Heart left ventricle (tissue), 13 donors: ENCODE data around the gene ZNF521.

Experiments used
- POLR2A ChIP-seq, 2 donors: fragments of 450-650 bp; IDR thresholded peaks; one replicate each; pipeline ENCODE4 v1.6.1; 2017; ENCODE audit warnings: antibody characterized with exemption in 2 of 2, mild to moderate bottlenecking in 2 of 2, moderate library complexity in 2 of 2
- TF ChIP-seq, protein P1 (sequence below), 12 donors: fragments of 200-600 bp; sonication (generic) in 4 of 12; IDR thresholded peaks; one replicate each; pipeline versions ENCODE4 v1.5.0 to v1.8.0; 2018 to 2022; ENCODE audit warnings: antibody characterized with exemption in 12 of 12, mild to moderate bottlenecking in 5 of 12
- donor health status: ischemic (EF 13 %, LVEDD 7.1; RV severe dilation, severe dysfunction).
- donor health status: DM: no; HTN: yes; CAD: no.
- donor health status: DM: no; HTN: no; CAD: no.
- donor health status: ischemic (EF 25% LVEDD 6.9; RV normal size, moderate dysfunction).
- donor health status: ischemic (EF 25% LVEDD 5.7; RV mildly dilated, moderate dysfunction).
- donor health status: ischemic (EF 35%, LVEDD 5.7; RV mildly dilated, moderate dysfunction).
- donor health status: nonischemic (EF 11% LVEDD 7.7; RV severe dilation, severe dysfunction).
- donor health status: DM: yes; HTN: yes; CAD: no.
- donor health status: PGD.
- donor health status: ischemic (EF 29% LVEDD 5.4; RV normal size, mild dysfunction).
- donor health status: nonischemic (EF 23%, LVEDD 6.1; RV moderate dilation, normal function).

DNA sequence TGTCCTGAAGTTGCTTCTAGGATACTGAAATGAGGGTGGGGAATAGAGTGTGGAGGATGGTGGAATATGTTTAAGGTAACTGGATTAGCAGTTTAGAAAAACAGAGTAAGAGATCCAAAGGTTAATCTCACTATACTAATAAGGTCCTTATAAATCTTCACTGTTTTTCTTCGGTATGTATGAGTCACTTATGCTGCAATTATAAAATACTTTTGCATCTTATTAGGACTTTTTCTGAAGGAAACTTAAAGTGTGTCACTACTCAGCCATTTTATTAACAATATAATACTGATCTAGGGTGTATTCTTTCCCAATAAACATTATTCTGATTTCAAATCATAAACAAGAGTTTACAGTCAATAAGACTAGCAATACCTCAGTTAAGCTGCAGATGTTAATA, 182.3 kb downstream of the ZNF521 start:
- TF ChIP-seq, protein P1, sequence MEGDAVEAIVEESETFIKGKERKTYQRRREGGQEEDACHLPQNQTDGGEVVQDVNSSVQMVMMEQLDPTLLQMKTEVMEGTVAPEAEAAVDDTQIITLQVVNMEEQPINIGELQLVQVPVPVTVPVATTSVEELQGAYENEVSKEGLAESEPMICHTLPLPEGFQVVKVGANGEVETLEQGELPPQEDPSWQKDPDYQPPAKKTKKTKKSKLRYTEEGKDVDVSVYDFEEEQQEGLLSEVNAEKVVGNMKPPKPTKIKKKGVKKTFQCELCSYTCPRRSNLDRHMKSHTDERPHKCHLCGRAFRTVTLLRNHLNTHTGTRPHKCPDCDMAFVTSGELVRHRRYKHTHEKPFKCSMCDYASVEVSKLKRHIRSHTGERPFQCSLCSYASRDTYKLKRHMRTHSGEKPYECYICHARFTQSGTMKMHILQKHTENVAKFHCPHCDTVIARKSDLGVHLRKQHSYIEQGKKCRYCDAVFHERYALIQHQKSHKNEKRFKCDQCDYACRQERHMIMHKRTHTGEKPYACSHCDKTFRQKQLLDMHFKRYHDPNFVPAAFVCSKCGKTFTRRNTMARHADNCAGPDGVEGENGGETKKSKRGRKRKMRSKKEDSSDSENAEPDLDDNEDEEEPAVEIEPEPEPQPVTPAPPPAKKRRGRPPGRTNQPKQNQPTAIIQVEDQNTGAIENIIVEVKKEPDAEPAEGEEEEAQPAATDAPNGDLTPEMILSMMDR (IDR thresholded peaks at IDR 0.05): no peak
- TF ChIP-seq POLR2A (IDR thresholded peaks at IDR 0.05): no peak
